NCI-H510A (cell line): ENCODE results near the gene TARS3.

Experiments
- DNase-seq: peaks from one replicate; lab custom pipeline; 2025; lab: John Stamatoyannopoulos, UW

TARS3 gene

GRCh38 chr15:101604124-101604874 lies 120.0 kb downstream of the TARS3 start:
- DNase-seq: no peak
